NCI-H1417 treated with DMSO at 0.1 percent for 48 hours (cell line): ENCODE results near the gene HDAC4.

Source experiments
- DNase-seq: peaks from one replicate; lab custom pipeline; 2025; lab: John Stamatoyannopoulos, UW

HDAC4 gene

DNA sequence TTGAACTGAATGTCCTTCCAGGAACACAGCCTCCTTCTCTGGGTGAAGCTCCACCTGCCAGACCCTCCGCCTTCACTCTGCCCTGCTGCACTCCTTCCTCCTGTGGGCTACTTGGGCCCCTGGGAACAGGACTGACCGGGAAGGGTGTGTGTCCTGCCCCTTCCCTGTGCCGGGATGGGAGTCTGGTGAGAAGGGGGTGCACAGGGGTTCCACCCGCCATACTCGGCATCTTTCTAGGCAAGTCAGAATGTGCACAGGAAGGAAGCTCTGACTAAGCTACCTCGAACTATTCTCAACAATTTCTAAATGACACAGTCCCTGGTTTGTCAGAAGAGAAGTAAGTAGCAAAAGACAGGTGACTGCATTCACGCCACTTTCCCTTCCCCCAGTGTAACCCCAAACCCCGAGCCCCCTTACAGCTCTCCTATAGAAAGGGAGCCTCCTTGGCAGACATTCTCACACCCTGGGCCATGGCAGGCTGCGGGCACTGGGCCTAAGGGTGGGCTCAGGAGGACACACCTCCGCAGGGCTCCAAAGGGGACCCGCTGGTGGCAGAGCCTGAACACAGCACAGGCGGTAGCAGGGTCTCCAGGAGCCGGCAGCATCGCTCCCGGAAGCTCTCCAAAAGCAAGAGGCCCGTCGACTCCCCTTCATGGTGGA, 184.1 kb downstream of the HDAC4 start:
- no peak for DNase-seq

- DNase-seq = no peak
Observed at GRCh38 chr2:239215988-239216613, 184.7 kb downstream of the HDAC4 start.

DNA sequence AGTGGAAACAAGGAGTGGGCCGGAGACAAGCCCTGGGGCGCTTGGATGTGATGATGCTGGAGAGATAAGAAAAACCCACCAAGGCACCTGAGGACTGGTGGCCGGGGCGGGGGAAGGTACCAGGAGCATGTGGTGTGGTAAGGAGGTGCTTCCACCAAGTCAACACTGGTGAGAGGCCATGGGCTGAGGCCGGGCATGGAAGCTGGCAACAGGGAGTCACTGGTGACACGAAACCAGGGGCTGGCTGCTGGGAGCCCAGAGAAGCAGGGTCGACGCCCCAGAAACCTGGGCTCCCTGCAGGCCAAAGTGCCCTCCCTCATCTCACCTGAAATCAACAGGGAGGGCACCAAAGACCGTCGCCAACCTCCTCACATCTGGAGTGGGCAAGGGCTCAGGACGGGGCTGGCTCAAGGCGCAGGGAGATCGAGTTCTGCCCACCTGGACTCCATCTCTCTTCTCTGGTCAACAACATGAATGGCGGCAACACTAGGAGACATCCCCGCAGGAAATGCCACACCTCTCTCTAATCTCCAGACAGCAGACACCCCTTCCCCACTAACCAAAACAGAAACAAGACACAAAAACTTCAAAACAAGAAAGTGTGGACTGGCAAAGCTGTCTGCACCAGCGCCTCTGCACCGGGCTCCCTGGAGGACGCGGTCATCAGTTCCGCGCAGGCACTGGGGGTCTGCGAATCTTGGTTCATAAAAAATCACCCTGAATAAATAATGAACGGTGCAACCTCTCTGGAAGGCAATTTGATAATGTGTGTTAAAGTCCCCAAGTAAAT, 185.5 kb downstream of the HDAC4 start:
- no peak for DNase-seq

- no peak for DNase-seq
Observed at GRCh38 chr2:239214725-239215124, 186.1 kb downstream of the HDAC4 start.

- DNase-seq = no peak
Observed at GRCh38 chr2:239213643-239214101, 187.1 kb downstream of the HDAC4 start.

GRCh38 chr2:239212929-239213642, 187.7 kb downstream of the HDAC4 start:
- no peak for DNase-seq

GRCh38 chr2:239212121-239212928, 188.5 kb downstream of the HDAC4 start:
- DNase-seq = no peak

GRCh38 chr2:239211396-239212094, 189.3 kb downstream of the HDAC4 start:
- DNase-seq = no peak

DNA sequence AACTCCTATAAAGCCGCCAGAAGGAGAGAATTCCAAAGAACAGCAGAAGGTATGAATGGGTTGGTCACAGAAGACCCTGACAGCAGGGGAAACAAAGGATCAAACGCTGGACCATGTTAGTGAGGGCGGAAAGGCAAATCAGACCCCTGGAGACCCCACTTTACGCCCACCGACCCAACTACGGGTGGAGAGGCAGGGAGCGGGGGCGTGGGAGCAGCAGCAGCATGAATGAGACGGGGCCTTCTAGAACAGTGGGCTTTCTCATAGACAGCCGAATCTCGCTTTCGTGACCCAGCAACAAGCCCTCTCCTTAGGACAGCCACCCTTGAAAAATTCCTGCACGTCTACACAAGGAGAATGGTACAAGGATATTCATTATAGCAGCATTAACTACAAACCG, 191.0 kb downstream of the HDAC4 start:
- DNase-seq = no peak

DNA sequence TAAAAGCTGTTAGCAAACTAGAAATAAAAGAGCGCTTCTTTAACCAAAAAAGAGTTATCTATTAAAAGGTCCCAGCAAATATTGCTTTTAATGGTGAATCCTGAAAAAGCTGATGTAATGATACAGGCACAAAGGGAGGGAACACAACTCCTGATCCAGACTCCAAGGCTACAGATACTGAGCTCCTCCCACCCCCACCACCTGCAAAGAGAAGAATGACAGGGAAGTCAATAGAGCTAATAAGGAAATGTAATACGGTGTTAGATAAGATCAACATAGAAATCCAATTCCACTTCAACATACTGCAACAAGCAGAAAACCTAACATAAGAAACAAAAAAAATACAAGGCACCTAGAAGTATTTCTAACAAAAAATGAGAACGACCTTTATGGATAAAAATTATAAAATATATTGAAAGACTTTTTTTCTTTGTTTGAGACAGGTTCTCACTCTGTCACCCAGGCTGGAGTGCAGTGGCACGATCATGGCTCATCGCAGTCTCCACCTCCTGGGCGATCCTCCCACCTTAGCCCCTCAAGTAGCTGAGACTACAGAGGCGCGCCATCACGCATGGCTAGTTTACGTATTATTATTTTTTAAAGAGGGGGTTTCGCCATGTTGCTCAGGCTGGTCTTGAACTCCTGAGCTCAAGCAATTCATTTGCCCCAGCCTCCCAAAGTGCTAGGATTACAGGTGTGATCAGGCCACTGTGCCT, 192.2 kb downstream of the HDAC4 start:
- peak; percentile 1 for DNase-seq

- DNase-seq = no peak
Observed at GRCh38 chr2:239206851-239207250, 194.0 kb downstream of the HDAC4 start.

GRCh38 chr2:239206042-239206441, 194.8 kb downstream of the HDAC4 start:
- DNase-seq = no peak

GRCh38 chr2:239204876-239205468, 195.8 kb downstream of the HDAC4 start:
- DNase-seq = no peak

DNA sequence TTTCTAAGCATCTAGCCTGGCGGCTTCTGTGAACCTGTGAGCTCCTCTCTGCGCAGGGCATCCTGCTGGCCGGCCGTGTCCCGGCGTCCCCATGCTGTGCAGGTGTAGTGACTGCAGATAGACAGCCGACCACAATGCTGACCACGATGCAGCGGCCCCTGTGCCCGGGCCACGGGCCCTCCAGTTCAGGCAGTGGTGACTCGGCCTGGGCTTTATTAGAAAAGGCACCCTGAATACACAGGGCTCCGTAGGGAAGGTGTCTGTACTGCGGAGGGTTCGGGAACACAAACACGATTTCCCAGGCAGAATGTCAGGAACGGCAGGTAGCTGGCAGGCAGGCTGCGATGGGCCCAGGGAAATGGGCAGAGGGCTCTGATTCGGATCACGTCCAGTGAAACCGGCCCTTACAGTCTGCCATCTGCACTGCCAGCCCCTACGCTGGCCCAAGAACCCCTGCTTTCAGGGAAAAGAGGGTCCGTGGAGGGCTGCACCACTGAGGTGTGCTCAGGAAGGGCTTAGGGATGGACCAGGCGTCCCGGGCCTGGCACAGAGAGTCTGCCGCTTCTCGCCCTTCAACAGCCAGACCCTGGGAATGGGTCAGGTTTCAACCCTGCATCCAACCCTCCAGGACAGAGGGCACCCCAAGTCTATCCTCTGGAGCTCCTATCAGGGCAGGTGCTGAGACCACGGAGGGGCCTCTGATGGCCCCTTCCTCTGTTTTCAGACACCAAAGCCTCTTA, 196.5 kb downstream of the HDAC4 start:
- no peak for DNase-seq

DNA sequence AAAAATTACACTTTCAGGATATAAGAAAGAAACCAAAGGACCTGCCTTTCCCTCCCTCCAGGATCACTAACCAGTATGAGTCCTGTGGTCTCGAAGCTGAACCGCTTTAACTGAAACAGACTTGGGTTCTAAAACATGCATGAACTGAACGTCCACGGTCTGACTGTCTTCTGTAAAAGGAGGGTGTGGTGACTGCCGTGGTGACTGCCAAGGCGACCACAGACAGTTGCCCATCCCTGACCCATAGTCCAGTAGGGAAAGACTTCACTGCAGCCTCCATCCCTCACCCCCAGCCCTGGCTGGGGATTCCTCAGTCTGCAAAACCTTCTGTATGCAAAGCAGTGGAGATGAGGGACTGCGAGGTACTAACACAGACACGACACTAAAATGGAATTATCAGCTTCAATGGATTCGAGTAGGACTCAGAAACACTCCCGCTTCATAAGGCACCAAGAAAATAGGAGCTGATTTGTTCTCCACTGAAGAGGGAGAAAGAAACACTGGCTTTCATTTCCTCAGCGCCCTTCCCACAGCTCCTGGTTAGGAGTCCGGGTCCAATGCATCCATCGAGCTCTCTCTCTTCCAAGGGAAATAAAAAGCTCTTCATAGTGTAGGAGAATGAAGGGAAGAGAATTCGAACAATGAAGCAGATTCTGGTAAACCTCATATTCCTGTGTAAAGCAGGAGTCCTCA, 197.2 kb downstream of the HDAC4 start:
- DNase-seq = no peak

DNA sequence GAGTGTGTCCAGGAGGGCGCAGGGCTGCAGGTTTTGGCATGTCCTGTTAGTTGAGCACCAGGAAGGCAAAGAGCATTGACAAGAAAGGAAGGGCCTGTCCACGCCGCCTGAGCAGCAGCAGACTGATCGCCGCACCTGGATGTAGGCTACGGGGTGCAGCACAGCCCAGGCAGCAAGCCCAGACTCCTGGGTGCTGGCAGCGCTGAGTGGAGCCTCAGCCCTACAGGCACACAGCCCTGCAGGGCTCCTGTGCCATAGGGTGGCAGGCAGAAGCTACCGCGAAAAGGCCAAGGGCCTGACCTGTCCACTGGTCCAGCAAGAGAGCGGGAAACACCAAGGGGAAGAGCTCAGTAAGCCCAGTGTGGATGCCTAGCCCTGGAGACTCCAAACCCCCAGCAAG, 198.0 kb downstream of the HDAC4 start:
- DNase-seq = no peak

- DNase-seq = no peak
Observed at GRCh38 chr2:239202343-239202742, 198.5 kb downstream of the HDAC4 start.

GRCh38 chr2:239201884-239202283, 198.9 kb downstream of the HDAC4 start:
- no peak for DNase-seq

- DNase-seq = no peak
Observed at GRCh38 chr2:239201531-239201876, 199.3 kb downstream of the HDAC4 start.
